ENCODE results near the gene QSOX1. TPM values are rescaled to one million over a fixed set of nuclear protein-coding genes. Genes with fewer than 3 reads are reported as not detected.
"Not testable (repeated sequence)": the region's sequence is repeated elsewhere in the genome, so short reads cannot be mapped to it uniquely, and the experiment has no call there.

The QSOX1 gene
- total RNA-seq, 1 donor from 2014 or later, result 56.2 TPM

- H3K27me3 Mint-ChIP-seq, result no peaks in the 10 kb centered on the region
- no peaks in the 10 kb centered on the region for H3K9me3 Mint-ChIP-seq
- intact Hi-C loops (cut with micrococcal nuclease), result no loop called here
- peaks cover 6% of the 10 kb centered on the region for H3K36me3 Mint-ChIP-seq (ENCODE audit: low read depth)
- no peak overlapping the region for H3K4me3 Mint-ChIP-seq
- H3K4me1 Mint-ChIP-seq, result peaks cover 4% of the 10 kb centered on the region
- no peak for DNase-seq
- H3K27ac Mint-ChIP-seq, result no peak overlapping the region
Measured at GRCh38 chr1:180194546-180195207, 40.0 kb downstream of the QSOX1 start.

DNA sequence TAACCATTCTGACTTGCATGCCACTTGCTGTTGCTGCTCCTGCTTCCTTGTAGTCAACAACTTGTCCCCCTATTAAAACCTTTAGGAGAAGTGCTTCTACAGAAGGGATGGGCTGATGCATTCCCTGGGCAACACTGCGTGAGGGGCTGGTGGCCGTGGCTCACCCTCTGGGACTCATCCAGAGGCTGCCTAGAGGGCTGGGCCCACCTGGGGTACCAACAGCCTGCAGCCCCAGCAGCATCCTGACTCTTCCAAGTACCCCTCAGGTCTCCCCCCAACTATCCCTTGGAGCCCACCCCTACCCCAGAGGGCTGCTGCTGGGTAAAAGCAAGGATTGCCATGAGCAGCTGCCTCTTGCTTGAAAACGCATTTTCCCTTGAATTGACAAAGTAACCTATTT lies 40.7 kb downstream of the QSOX1 start:
- intact Hi-C loops (cut with micrococcal nuclease), result no loop called here
- Mint-ChIP-seq H3K4me1 (peaks cover 4% of the 10 kb centered on the region), H3K27ac (no peak overlapping the region), H3K36me3 (ENCODE audit: low read depth) (peaks cover 4% of the 10 kb centered on the region), H3K27me3 (no peaks in the 10 kb centered on the region), H3K4me3 (no peak overlapping the region), H3K9me3 (no peaks in the 10 kb centered on the region)
- DNase-seq, result no peak

GRCh38 chr1:180195916-180196315 lies 41.2 kb downstream of the QSOX1 start:
- Mint-ChIP-seq H3K27ac (no peak overlapping the region), H3K4me1 (peaks cover 4% of the 10 kb centered on the region), H3K9me3 (no peaks in the 10 kb centered on the region), H3K27me3 (no peaks in the 10 kb centered on the region), H3K36me3 (ENCODE audit: low read depth) (peaks cover 4% of the 10 kb centered on the region), H3K4me3 (no peak overlapping the region)
- no peak for DNase-seq
- intact Hi-C loops (cut with micrococcal nuclease), result no loop called here

DNA sequence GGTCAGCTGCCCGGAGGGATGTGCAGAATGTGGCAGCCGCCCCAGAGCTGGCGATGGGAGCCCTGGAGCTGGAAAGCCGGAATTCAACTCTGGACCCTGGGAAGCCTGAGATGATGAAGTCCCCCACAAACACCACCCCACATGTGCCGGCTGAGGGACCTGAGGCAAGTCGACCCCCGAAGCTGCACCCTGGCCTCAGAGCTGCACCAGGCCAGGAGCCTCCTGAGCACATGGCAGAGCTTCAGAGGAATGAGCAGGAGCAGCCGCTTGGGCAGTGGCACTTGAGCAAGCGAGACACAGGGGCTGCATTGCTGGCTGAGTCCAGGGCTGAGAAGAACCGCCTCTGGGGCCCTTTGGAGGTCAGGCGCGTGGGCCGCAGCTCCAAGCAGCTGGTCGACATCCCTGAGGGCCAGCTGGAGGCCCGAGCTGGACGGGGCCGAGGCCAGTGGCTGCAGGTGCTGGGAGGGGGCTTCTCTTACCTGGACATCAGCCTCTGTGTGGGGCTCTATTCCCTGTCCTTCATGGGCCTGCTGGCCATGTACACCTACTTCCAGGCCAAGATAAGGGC lies 41.9 kb downstream of the QSOX1 start:
- DNase-seq, result no peak
- intact Hi-C loops (cut with micrococcal nuclease), result no loop called here
- no peaks in the 10 kb centered on the region for H3K9me3 Mint-ChIP-seq

DNA sequence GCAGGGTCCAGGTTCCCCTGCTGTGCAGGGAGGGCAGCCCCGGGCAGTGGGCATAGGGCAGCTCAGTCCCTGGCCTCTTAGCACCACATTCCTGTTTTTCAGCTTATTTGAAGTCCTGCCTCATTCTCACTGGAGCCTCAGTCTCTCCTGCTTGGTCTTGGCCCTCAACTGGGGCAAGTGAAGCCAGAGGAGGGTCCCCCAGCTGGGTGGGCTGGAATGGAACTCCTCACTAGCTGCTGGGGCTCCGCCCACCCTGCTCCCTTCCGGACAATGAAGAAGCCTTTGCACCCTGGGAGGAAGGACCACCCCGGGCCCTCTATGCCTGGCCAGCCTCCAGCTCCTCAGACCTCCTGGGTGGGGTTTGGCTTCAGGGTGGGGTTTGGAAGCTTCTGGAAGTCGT lies 42.6 kb downstream of the QSOX1 start:
- DNase-seq, result no peak
- Mint-ChIP-seq H3K27me3 (no peaks in the 10 kb centered on the region), H3K27ac (no peak overlapping the region), H3K36me3 (ENCODE audit: low read depth) (peaks cover 1% of the 10 kb centered on the region), H3K4me3 (no peak overlapping the region), H3K9me3 (no peaks in the 10 kb centered on the region), H3K4me1 (peaks cover 3% of the 10 kb centered on the region)
- intact Hi-C loops (cut with micrococcal nuclease), result no loop called here

More for the DNA sequence above, 41.9 kb downstream of the QSOX1 start:
- no peak overlapping the region for H3K27ac Mint-ChIP-seq
- H3K4me1 Mint-ChIP-seq, result peaks cover 4% of the 10 kb centered on the region
- H3K4me3 Mint-ChIP-seq, result no peak overlapping the region
- peaks cover 1% of the 10 kb centered on the region for H3K36me3 Mint-ChIP-seq (ENCODE audit: low read depth)
- H3K27me3 Mint-ChIP-seq, result no peaks in the 10 kb centered on the region

DNA sequence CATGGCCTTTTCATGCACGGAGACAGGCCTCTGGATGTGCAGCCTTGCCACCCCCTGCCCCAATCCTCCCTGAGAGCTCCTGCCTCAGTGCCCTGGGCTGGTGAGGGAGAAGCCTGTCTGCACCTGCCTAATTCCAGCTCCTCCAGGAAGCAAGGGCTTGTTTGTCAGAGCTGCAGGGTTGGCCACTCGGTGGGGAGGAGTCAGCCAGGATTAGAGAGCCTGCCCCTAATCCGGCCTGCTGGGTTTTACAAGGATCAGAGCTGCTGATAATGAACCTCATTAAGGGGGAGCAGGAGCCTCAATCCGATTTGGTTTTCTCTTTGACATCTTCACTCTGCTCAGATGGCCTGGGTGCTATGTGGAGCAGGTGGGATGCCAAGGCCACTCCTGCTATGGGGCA lies 43.5 kb downstream of the QSOX1 start:
- Mint-ChIP-seq H3K36me3 (ENCODE audit: low read depth) (peaks cover 1% of the 10 kb centered on the region), H3K9me3 (no peaks in the 10 kb centered on the region), H3K27me3 (no peaks in the 10 kb centered on the region), H3K27ac (no peak overlapping the region), H3K4me3 (no peak overlapping the region), H3K4me1 (no peaks in the 10 kb centered on the region)
- intact Hi-C loops (cut with micrococcal nuclease), result no loop called here
- no peak for DNase-seq

- no peaks in the 10 kb centered on the region for H3K4me1 Mint-ChIP-seq
- no peaks in the 10 kb centered on the region for H3K9me3 Mint-ChIP-seq
- no peak overlapping the region for H3K4me3 Mint-ChIP-seq
Measured at GRCh38 chr1:180198611-180199010, 43.9 kb downstream of the QSOX1 start.

GRCh38 chr1:180199018-180199417 lies 44.3 kb downstream of the QSOX1 start:
- no peak for DNase-seq
- Mint-ChIP-seq H3K27me3 (no peaks in the 10 kb centered on the region), H3K27ac (no peak overlapping the region), H3K4me3 (no peak overlapping the region), H3K4me1 (no peaks in the 10 kb centered on the region), H3K9me3 (no peaks in the 10 kb centered on the region), H3K36me3 (ENCODE audit: low read depth) (peaks cover 1% of the 10 kb centered on the region)
- intact Hi-C loops (cut with micrococcal nuclease), result no loop called here

More at GRCh38 chr1:180198611-180199010, 43.9 kb downstream of the QSOX1 start:
- intact Hi-C loops (cut with micrococcal nuclease), result no loop called here
- Mint-ChIP-seq H3K27ac (no peak overlapping the region), H3K27me3 (no peaks in the 10 kb centered on the region), H3K36me3 (ENCODE audit: low read depth) (peaks cover 1% of the 10 kb centered on the region)
- no peak for DNase-seq

- Mint-ChIP-seq H3K27me3 (no peaks in the 10 kb centered on the region), H3K4me1 (no peaks in the 10 kb centered on the region), H3K36me3 (ENCODE audit: low read depth) (no peaks in the 10 kb centered on the region), H3K4me3 (no peak overlapping the region), H3K27ac (no peak overlapping the region), H3K9me3 (no peaks in the 10 kb centered on the region)
- no peak for DNase-seq
- intact Hi-C loops (cut with micrococcal nuclease), result no loop called here
Measured at GRCh38 chr1:180201451-180202200, 47.0 kb downstream of the QSOX1 start.

DNA sequence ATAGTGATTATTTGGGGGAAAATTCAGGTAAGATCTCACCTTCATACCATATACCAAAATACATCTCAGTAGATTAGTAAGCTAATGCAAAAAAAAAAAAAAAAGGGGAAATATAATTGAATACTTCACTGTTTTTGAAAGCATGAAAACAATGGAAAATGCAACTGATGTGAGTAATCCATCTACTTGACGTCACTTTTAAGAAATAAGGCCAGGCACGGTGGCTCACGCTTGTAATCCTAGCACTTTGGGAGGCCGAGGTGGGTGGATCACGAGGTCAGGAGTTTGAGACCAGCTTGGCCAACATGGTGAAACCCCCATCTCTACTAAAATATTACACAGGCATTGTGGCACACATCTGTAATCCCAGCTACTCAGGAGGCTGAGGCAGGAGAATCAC lies 47.9 kb downstream of the QSOX1 start:
- intact Hi-C loops (cut with micrococcal nuclease); H3K27ac Mint-ChIP-seq; H3K27me3 Mint-ChIP-seq; H3K4me3 Mint-ChIP-seq; DNase-seq; H3K36me3 Mint-ChIP-seq (ENCODE audit: low read depth); H3K4me1 Mint-ChIP-seq; H3K9me3 Mint-ChIP-seq: not testable (repeated sequence)

DNA sequence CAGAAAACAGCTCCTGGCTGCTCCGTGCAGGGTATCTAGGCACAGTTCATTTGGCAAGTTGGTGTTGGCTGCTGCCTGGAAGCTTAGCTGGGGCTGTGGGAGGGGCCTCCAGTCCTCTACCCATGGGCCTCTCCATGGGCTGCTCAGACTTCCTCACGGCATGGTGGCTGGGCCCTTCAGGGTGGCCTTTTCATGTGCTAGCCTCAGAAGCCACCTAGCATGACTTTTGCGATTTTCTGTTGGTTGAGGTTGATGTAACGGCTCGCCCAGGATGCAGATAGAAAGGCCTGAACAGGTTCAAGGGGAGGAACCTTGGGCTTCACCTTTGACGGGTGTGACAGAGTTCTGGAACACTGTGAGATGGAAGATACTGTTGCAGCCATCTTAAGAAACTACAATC lies 49.6 kb downstream of the QSOX1 start:
- Mint-ChIP-seq H3K27me3 (peaks cover 5% of the 10 kb centered on the region), H3K36me3 (ENCODE audit: low read depth) (no peaks in the 10 kb centered on the region), H3K27ac (no peak overlapping the region), H3K9me3 (no peaks in the 10 kb centered on the region), H3K4me1 (no peaks in the 10 kb centered on the region), H3K4me3 (no peak overlapping the region)
- DNase-seq, result no peak
- intact Hi-C loops (cut with micrococcal nuclease), result no loop called here

DNA sequence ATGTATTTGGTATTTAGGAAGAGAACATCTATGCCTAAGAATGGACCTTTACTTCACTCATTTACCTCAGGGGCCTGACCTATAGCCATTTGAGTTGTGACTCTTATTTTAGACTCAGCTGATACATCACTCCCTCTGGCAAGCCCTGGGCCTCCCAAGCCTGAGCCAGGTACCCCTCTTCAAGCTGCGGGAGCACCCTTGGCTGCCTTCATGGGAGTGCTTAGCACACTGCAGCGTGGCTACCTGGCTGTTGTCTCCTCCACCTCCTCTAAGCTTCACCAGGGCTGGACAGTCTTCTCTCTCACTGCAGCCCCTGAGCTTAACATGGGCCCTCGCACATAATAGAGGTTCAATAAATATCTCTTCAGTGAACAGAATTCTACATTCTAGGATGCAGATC lies 51.9 kb downstream of the QSOX1 start:
- intact Hi-C loops (cut with micrococcal nuclease), result no loop called here
- Mint-ChIP-seq H3K9me3 (no peaks in the 10 kb centered on the region), H3K4me3 (no peak overlapping the region), H3K27me3 (peaks cover 6% of the 10 kb centered on the region), H3K4me1 (no peaks in the 10 kb centered on the region), H3K27ac (no peak overlapping the region), H3K36me3 (ENCODE audit: low read depth) (no peaks in the 10 kb centered on the region)
- no peak for DNase-seq

- DNase-seq, result no peak
- no peaks in the 10 kb centered on the region for H3K36me3 Mint-ChIP-seq (ENCODE audit: low read depth)
- peaks cover 1% of the 10 kb centered on the region for H3K9me3 Mint-ChIP-seq
- H3K27ac Mint-ChIP-seq, result no peak overlapping the region
- intact Hi-C loops (cut with micrococcal nuclease), result no loop called here
- H3K4me1 Mint-ChIP-seq, result peaks cover under 1% of the 10 kb centered on the region
- peaks cover 10% of the 10 kb centered on the region for H3K27me3 Mint-ChIP-seq
- no peak overlapping the region for H3K4me3 Mint-ChIP-seq
Measured at GRCh38 chr1:180208264-180208663, 53.6 kb downstream of the QSOX1 start.

GRCh38 chr1:180210008-180210620 lies 55.4 kb downstream of the QSOX1 start:
- Mint-ChIP-seq H3K4me1 (peaks cover 9% of the 10 kb centered on the region), H3K36me3 (ENCODE audit: low read depth) (no peaks in the 10 kb centered on the region), H3K9me3 (peaks cover 4% of the 10 kb centered on the region), H3K27ac (no peak overlapping the region), H3K27me3 (peaks cover 12% of the 10 kb centered on the region), H3K4me3 (no peak overlapping the region)
- intact Hi-C loops (cut with micrococcal nuclease), result no loop called here
- DNase-seq, result no peak

Data from activated CD4-positive, alpha-beta T cell treated with anti-CD3 and anti-CD28 coated beads, Interleukin-2, amount 10 ng/mL, durations not matched to agents 24 days and 14 days (primary cell).